Stimulated activated CD8-positive, alpha-beta memory T cell treated with anti-CD3 and anti-CD28 coated beads, Interleukin-15, amount 100 ng/mL, for 4 hours (primary cell): ENCODE data around the gene CD6.
A peak's percentile ranks its signal among the peaks of the same experiment; 100 is the strongest.

Source experiments
- DNase-seq, 2 donors: peaks; one replicate each; pipeline ENCODE4 v3.0.0-alpha.2; 2020; ENCODE audit warnings: low read depth in 2 of 2

CD6 gene

GRCh38 chr11:60985991-60986915 lies 14.8 kb downstream of the CD6 start:
- DNase-seq = peak; percentile 74 to 88

- DNase-seq = no peak
Measured at GRCh38 chr11:60987577-60988277, 16.2 kb downstream of the CD6 start.

GRCh38 chr11:60988658-60989057 lies 17.2 kb downstream of the CD6 start:
- DNase-seq = no peak

- no peak for DNase-seq
Measured at GRCh38 chr11:60989093-60989650, 17.7 kb downstream of the CD6 start.

- no peak for DNase-seq
Measured at GRCh38 chr11:60991457-60991856, 20.0 kb downstream of the CD6 start.

GRCh38 chr11:60992842-60993409 lies 21.4 kb downstream of the CD6 start:
- no peak for DNase-seq

GRCh38 chr11:60993615-60994014 lies 22.1 kb downstream of the CD6 start:
- no peak for DNase-seq

- DNase-seq = no peak
Measured at GRCh38 chr11:60994541-60995080, 23.1 kb downstream of the CD6 start.

GRCh38 chr11:60995798-60996197 lies 24.3 kb downstream of the CD6 start:
- no peak for DNase-seq

GRCh38 chr11:60996381-60997138 lies 25.1 kb downstream of the CD6 start:
- no peak for DNase-seq

- no peak for DNase-seq
Measured at GRCh38 chr11:61000426-61000825, 28.9 kb downstream of the CD6 start.

GRCh38 chr11:61001931-61002330 lies 30.5 kb downstream of the CD6 start:
- DNase-seq = no peak

- DNase-seq = no peak
Measured at GRCh38 chr11:61002598-61002997, 31.1 kb downstream of the CD6 start.

GRCh38 chr11:61004180-61004611 lies 32.7 kb downstream of the CD6 start:
- DNase-seq = no peak

- DNase-seq = no peak
Measured at GRCh38 chr11:61004761-61005181, 33.3 kb downstream of the CD6 start.

GRCh38 chr11:61007383-61007955 lies 36.0 kb downstream of the CD6 start:
- no peak for DNase-seq

- no peak for DNase-seq
Measured at GRCh38 chr11:61007956-61008896, 36.7 kb downstream of the CD6 start.

- no peak for DNase-seq
Measured at GRCh38 chr11:61008971-61009370, 37.5 kb downstream of the CD6 start.

- DNase-seq = no peak
Measured at GRCh38 chr11:61009392-61010275, 38.2 kb downstream of the CD6 start.
